GM12878 (cell line): ENCODE data around the gene PLSCR1. TPM values are rescaled to one million over a fixed set of nuclear protein-coding genes. Genes with fewer than 3 reads are reported as not detected.

ENCODE experiments used
- ATAC-seq: fragments of 200-7000 bp; cut with Tn5 transposase; 3 replicates; pipeline ENCODE4 v1.9.1; 2020; ENCODE audit warnings: mild to moderate bottlenecking, moderate library complexity
- BruUV-seq: library from RNA; stranded (reverse); fragments of 400-500 nt; replicated peaks from 2 replicates; lab custom pipeline; 2021; lab: Mats Ljungman, UMichigan
- CTCF ChIA-PET: fragments of 300-600 bp; sonication (Branson Sonifier 250); formaldehyde crosslinking; extraction: SDS; loops from one replicate; lab custom pipeline; 2021; ENCODE audit warnings: inconsistent platforms; lab: Yijun Ruan, JAX
- POLR2A ChIA-PET: fragments of 350-600 bp; formaldehyde crosslinking; extraction: SDS; loops from one replicate; lab custom pipeline; 2021; ENCODE audit warnings: inconsistent platforms; lab: Charles Lee
- RAD21 ChIA-PET: fragments of 300-600 bp; sonication (Branson Sonifier 250); formaldehyde crosslinking; loops from one replicate; lab custom pipeline; 2023; ENCODE audit warnings: antibody characterized with exemption; ENCODE audit not compliant: unreplicated experiment; lab: Charles Lee
- SMC1A ChIA-PET: fragments of 300-600 bp; sonication (Branson Sonifier 250); formaldehyde crosslinking; loops from one replicate; lab custom pipeline; 2023; ENCODE audit not compliant: unreplicated experiment, uncharacterized antibody; lab: Charles Lee
- DNase-seq: peaks from one replicate; pipeline ENCODE4 v3.0.0-alpha.2; 2011; ENCODE audit warnings: low read depth, low spot score
- FAIRE-seq: peaks from 3 replicates; lab custom pipeline; 2011; peaks lifted over from hg19 to GRCh38; lab: Jason Lieb, UNC
- H2AFZ ChIP-seq: 2 replicates; pipeline ENCODE4 v1.6.0; 2011; ENCODE audit warnings: low read depth, low read length, control low read depth; ENCODE audit not compliant: control insufficient read depth
- H3K27ac ChIP-seq: 2 replicates; pipeline ENCODE4 v1.5.1; 2011; ENCODE audit warnings: control low read depth; ENCODE audit not compliant: control insufficient read depth, insufficient read depth
- H3K27me3 ChIP-seq, 2 experiments: replicated peaks in 1 of 2; 2 replicates each; pipeline versions ENCODE4 v1.6.0 to v1.6.1; 2011; ENCODE audit warnings: low read length in 1 of 2; ENCODE audit not compliant: control insufficient read depth in 2 of 2, insufficient read depth in 2 of 2
- H3K36me3 ChIP-seq, 2 experiments: 2 replicates each; pipeline ENCODE4 v1.5.1; 2011; ENCODE audit warnings: low read length in 1 of 2; ENCODE audit not compliant: control insufficient read depth in 2 of 2, insufficient read depth in 2 of 2
- H3K4me1 ChIP-seq: 2 replicates; pipeline ENCODE4 v1.6.1; 2011; ENCODE audit warnings: mild to moderate bottlenecking, low read length, moderate library complexity, mixed read lengths; ENCODE audit not compliant: control insufficient read depth, insufficient read depth
- H3K4me2 ChIP-seq: 2 replicates; pipeline ENCODE4 v1.6.0; 2011; ENCODE audit warnings: control low read depth; ENCODE audit not compliant: control insufficient read depth, insufficient read depth
- H3K4me3 ChIP-seq: fragments of 200-600 bp; sonication (generic); 2 replicates; pipeline ENCODE4 v1.5.1; 2016
- H3K79me2 ChIP-seq: 2 replicates; pipeline ENCODE4 v1.6.0; 2011; ENCODE audit warnings: low read length; ENCODE audit not compliant: control insufficient read depth, insufficient read depth
- H3K9ac ChIP-seq: 2 replicates; pipeline ENCODE4 v1.8.0; 2011; ENCODE audit warnings: low read length, control low read depth, mixed read lengths; ENCODE audit not compliant: control insufficient read depth, insufficient read depth
- H3K9me3 ChIP-seq: replicated peaks from 3 replicates; pipeline ENCODE4 v1.5.1; 2011; ENCODE audit warnings: mild to moderate bottlenecking, low read length; ENCODE audit not compliant: control insufficient read depth, insufficient read depth
- H4K20me1 ChIP-seq: 2 replicates; pipeline ENCODE4 v1.6.0; 2011; ENCODE audit not compliant: control insufficient read depth, insufficient read depth
- CREB1 ChIP-seq: IDR thresholded peaks from 2 replicates; pipeline ENCODE4 v1.6.1; 2012; ENCODE audit warnings: low read depth, mild to moderate bottlenecking, inconsistent platforms
- IKZF1 ChIP-seq: fragments of 450-650 bp; conservative IDR thresholded peaks from 2 replicates; pipeline ENCODE4 v1.6.1; 2017; ENCODE audit warnings: antibody characterized with exemption, mild to moderate bottlenecking
- RELB ChIP-seq: fragments of 450-650 bp; IDR thresholded peaks from 2 replicates; pipeline ENCODE4 v1.6.1; 2017; ENCODE audit warnings: low read depth, mild to moderate bottlenecking, moderate library complexity
- SMARCA5 ChIP-seq: fragments of 450-650 bp; IDR thresholded peaks from 2 replicates; pipeline ENCODE4 v1.6.1; 2017; ENCODE audit warnings: mild to moderate bottlenecking
- SP1 ChIP-seq: IDR thresholded peaks from one replicate; pipeline ENCODE4 v1.6.1; 2011; ENCODE audit warnings: low read depth, low read length
- USF1 ChIP-seq: IDR thresholded peaks from 2 replicates; pipeline ENCODE4 v1.6.1; 2011; ENCODE audit warnings: borderline replicate concordance, low read depth, mild to moderate bottlenecking, moderate library complexity, mixed read lengths, low read length; ENCODE audit not compliant: insufficient read depth; ENCODE audit errors: extremely low read length
- ZBTB11 ChIP-seq: fragments of 450-650 bp; formaldehyde crosslinking; IDR thresholded peaks from 2 replicates; pipeline ENCODE4 v1.5.0; 2022; ENCODE audit warnings: mild to moderate bottlenecking, missing genetic modification characterization
- ZSCAN29 ChIP-seq: fragments of 450-650 bp; IDR thresholded peaks from 2 replicates; pipeline ENCODE4 v1.6.1; 2017; ENCODE audit warnings: mild to moderate bottlenecking, moderate library complexity
- WGBS: methylation state at CpG from one replicate; pipeline ENCODE4 v1.1.6; 2016; ENCODE audit warnings: low lambda C conversion rate; ENCODE audit not compliant: insufficient replicate concordance, insufficient coverage; ENCODE audit errors: missing lambda C conversion rate; 5-methylcytosine and 5-hydroxymethylcytosine counted together
- in situ Hi-C: fragments of 300-500 bp; cut with MboI; formaldehyde crosslinking; loops from 9 replicates; pipeline ENCODE4 v1.14.3; 2018; ENCODE audit warnings: mixed read lengths
- intact Hi-C: fragments of 100-400 bp; cut with micrococcal nuclease; formaldehyde crosslinking; loops from one replicate; pipeline ENCODE4 v1.14.2; 2022; ENCODE audit not compliant: unreplicated experiment
- polyA plus RNA-seq, 11 experiments: library from polyadenylated mRNA; depleted of rRNA in 4 of 11; unstranded in 6 of 11; stranded (reverse) in 5 of 11; fragments of >200 nt; fragmentation: Nextera tagmentation in 4 of 11; fragmentation: Illumina TruSeq in 1 of 11; extraction: Ambion mirVana in 4 of 11; extraction: Trizol in 1 of 11; gene quantifications; 1 replicate in 1 of 11; 2 replicates in 10 of 11; pipeline versions ENCODE4 v1.2.1 to v1.2.3, GENCODE V29; 2011 to 2016; ENCODE audit warnings: inconsistent platforms in 2 of 11, missing spikeins in 2 of 11, low read depth in 1 of 11
- total RNA-seq, 4 experiments: library from RNA; depleted of rRNA in 3 of 4; stranded (reverse); fragments of >200 nt in 3 of 4; fragmentation: Illumina TruSeq in 1 of 4; extraction: Trizol in 1 of 4; gene quantifications; 2 replicates each; pipeline versions ENCODE4 v1.2.1 to v1.2.3, GENCODE V29; 2013 to 2021

PLSCR1 gene
- total and polyA plus RNA-seq, 10 of the 15 experiments (the other 5 are each of a cell fraction or from before 2014, with no cell fraction given): 35.4 to 77.8 (median 41.1) TPM

DNA sequence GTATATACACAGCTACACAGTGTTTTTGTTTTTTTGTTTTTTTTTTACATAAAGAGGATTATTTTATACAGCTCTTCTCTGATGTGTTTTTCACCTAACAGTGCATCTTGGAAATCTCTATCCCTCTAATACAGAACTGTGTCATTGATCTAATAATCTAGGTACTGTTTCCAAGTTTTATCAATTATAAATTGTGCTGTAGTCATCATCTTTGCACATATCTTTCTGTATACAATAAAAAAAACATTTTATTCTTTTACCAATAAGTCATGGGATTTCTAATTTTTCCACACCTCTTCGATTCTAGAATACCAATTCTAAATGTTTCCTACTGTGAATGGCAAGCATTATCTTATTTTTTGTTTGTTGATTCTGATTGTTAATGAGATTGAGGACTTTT lies 73.4 kb downstream of the PLSCR1 start:
- H3K36me3 ChIP-seq: no peaks in the 10 kb centered on the region
- no peaks in the 10 kb centered on the region for H3K27me3 ChIP-seq
- TF ChIP-seq ZBTB11 (CRISPR knock-in tag): no peak
- no peak for TF ChIP-seq USF1
- TF ChIP-seq ZSCAN29: no peak
- TF ChIP-seq CREB1: no peak
- TF ChIP-seq RELB: no peak
- no peak for TF ChIP-seq SMARCA5
- TF ChIP-seq IKZF1: no peak
- TF ChIP-seq SP1: no peak
- no peak overlapping the region for H3K9ac ChIP-seq
- intact Hi-C loops (no loop called here), in situ Hi-C loops (no loop called here)
- FAIRE-seq: no peak
- H3K9me3 ChIP-seq: no peaks in the 10 kb centered on the region
- ChIA-PET CTCF (no interaction called here), SMC1A (no interaction called here), RAD21 (no interaction called here), POLR2A (no interaction called here)
- H4K20me1 ChIP-seq: no peaks in the 10 kb centered on the region
- no TSS peak for BruUV-seq
- H3K4me3 ChIP-seq: no peak overlapping the region
- no peak for ATAC-seq
- H3K79me2 ChIP-seq: no peaks in the 10 kb centered on the region
- H3K27ac ChIP-seq: no peak overlapping the region
- 27% methylated on average over 1 of the region's 1 CpG for WGBS
- H3K4me2 ChIP-seq: no peak overlapping the region
- DNase-seq: no peak
- peaks cover 4% of the 10 kb centered on the region; the same call in 1 of the 2 replicates for H3K4me1 ChIP-seq
- H2AFZ ChIP-seq: no peak overlapping the region
